Neural progenitor cell (in vitro differentiated cells): Measurements from ENCODE around the gene AIPL1. TPM values are rescaled to one million over a fixed set of nuclear protein-coding genes. Genes with fewer than 3 reads are reported as not detected.

Experiments used
- DNase-seq: peaks from one replicate; pipeline ENCODE4 v3.0.0-alpha.2; 2016; ENCODE audit warnings: low spot score
- H2AFZ ChIP-seq: fragments of 200-600 bp; sonication (generic); replicated peaks from 2 replicates; pipeline ENCODE4 v1.6.1; 2016; ENCODE audit warnings: antibody characterized with exemption
- H3F3A ChIP-seq: fragments of 200-600 bp; sonication (generic); 2 replicates; pipeline ENCODE4 v1.6.1; 2016; ENCODE audit warnings: antibody characterized with exemption, low read depth
- H3K27ac ChIP-seq: fragments of 200-600 bp; sonication (generic); 2 replicates; pipeline ENCODE4 v1.5.1; 2016; ENCODE audit warnings: mild to moderate bottlenecking
- H3K27me3 ChIP-seq: fragments of 200-600 bp; sonication (generic); 2 replicates; pipeline ENCODE4 v1.6.1; 2016; ENCODE audit warnings: mild to moderate bottlenecking, moderate library complexity
- H3K36me3 ChIP-seq: fragments of 200-600 bp; sonication (generic); 2 replicates; pipeline ENCODE4 v1.5.1; 2016
- H3K4me1 ChIP-seq: fragments of 200-600 bp; sonication (generic); 2 replicates; pipeline ENCODE4 v1.6.1; 2016; ENCODE audit warnings: mixed run types
- H3K4me2 ChIP-seq: fragments of 200-600 bp; sonication (generic); 2 replicates; pipeline ENCODE4 v1.6.1; 2016
- H3K4me3 ChIP-seq: fragments of 200-600 bp; sonication (generic); 2 replicates; pipeline ENCODE4 v1.5.1; 2016
- H3K79me2 ChIP-seq: fragments of 200-600 bp; sonication (generic); 2 replicates; pipeline ENCODE4 v1.6.1; 2016; ENCODE audit warnings: low read depth
- H3K9ac ChIP-seq: fragments of 200-600 bp; sonication (generic); 2 replicates; pipeline ENCODE4 v1.6.1; 2016
- H3K9me3 ChIP-seq: fragments of 200-600 bp; sonication (generic); 2 replicates; pipeline ENCODE4 v1.5.1; 2016; ENCODE audit warnings: low read depth
- H4K20me1 ChIP-seq: fragments of 200-600 bp; sonication (generic); 2 replicates; pipeline ENCODE4 v1.6.1; 2016; ENCODE audit warnings: low read depth
- H3K27ac Mint-ChIP-seq: 3 replicates; pipeline ENCODE4 v1.8.0; 2021; ENCODE audit warnings: mixed read lengths
- H3K27me3 Mint-ChIP-seq: 2 replicates; pipeline ENCODE4 v1.8.0; 2022; ENCODE audit warnings: low read depth, mild to moderate bottlenecking, inconsistent platforms, moderate library complexity, mixed read lengths; ENCODE audit not compliant: insufficient read depth
- H3K36me3 Mint-ChIP-seq: 3 replicates; pipeline ENCODE4 v1.8.0; 2021; ENCODE audit warnings: mixed read lengths
- H3K4me1 Mint-ChIP-seq: 3 replicates; pipeline ENCODE4 v1.8.0; 2021; ENCODE audit warnings: mixed read lengths
- H3K4me3 Mint-ChIP-seq: 3 replicates; pipeline ENCODE4 v1.8.0; 2021; ENCODE audit warnings: mild to moderate bottlenecking, moderate library complexity, mixed read lengths
- H3K9me3 Mint-ChIP-seq: 3 replicates; pipeline ENCODE4 v1.8.0; 2020; ENCODE audit warnings: mixed read lengths
- CTCF ChIP-seq: fragments of 200-600 bp; sonication (generic); IDR thresholded peaks from 2 replicates; pipeline ENCODE4 v1.5.1; 2017; ENCODE audit warnings: antibody characterized with exemption, mild to moderate bottlenecking
- EZH2 ChIP-seq: fragments of 200-600 bp; sonication (generic); IDR thresholded peaks from 2 replicates; pipeline ENCODE4 v1.6.1; 2017; ENCODE audit warnings: antibody characterized with exemption, mild to moderate bottlenecking, moderate library complexity
- EZH2phosphoT487 ChIP-seq: fragments of 200-600 bp; sonication (generic); IDR thresholded peaks from 2 replicates; pipeline ENCODE4 v1.6.1; 2017; ENCODE audit warnings: antibody characterized with exemption
- total RNA-seq: library from RNA; depleted of rRNA; stranded (reverse); fragments of >200 nt; gene quantifications from 2 replicates; pipeline ENCODE4 v1.2.3, GENCODE V29; 2015; ENCODE audit warnings: low replicate concordance

The AIPL1 gene
- total RNA-seq, 1 donor from 2014 or later = 0.37 TPM

GRCh38 chr17:6456914-6457687, 22.2 kb upstream of the AIPL1 start:
- Histone ChIP-seq H3K9ac (no peak overlapping the region), H3K27ac (no peak overlapping the region), H3K4me2 (no peak overlapping the region), H4K20me1 (no peaks in the 10 kb centered on the region), H2AFZ (no peak overlapping the region), H3K4me1 (peaks cover 61% of the 10 kb centered on the region), H3K4me3 (no peak overlapping the region), H3K9me3 (no peaks in the 10 kb centered on the region), H3K27me3 (no peaks in the 10 kb centered on the region), H3F3A (peaks cover 48% of the 10 kb centered on the region), H3K79me2 (no peaks in the 10 kb centered on the region), H3K36me3 (no peaks in the 10 kb centered on the region)
- Mint-ChIP-seq H3K9me3 (no peaks in the 10 kb centered on the region), H3K36me3 (no peaks in the 10 kb centered on the region), H3K27me3 (peaks cover 11% of the 10 kb centered on the region), H3K27ac (peak overlapping the region; percentile 30), H3K4me1 (peaks cover 58% of the 10 kb centered on the region), H3K4me3 (peak overlapping the region; percentile 59)
- TF ChIP-seq EZH2 (no peak), EZH2phosphoT487 (no peak), CTCF (no peak)
- no peak for DNase-seq

- Mint-ChIP-seq H3K36me3 (peaks cover under 1% of the 10 kb centered on the region), H3K27me3 (peaks cover 11% of the 10 kb centered on the region), H3K27ac (peak overlapping the region; percentile 77), H3K4me3 (no peak overlapping the region), H3K4me1 (peaks cover 55% of the 10 kb centered on the region), H3K9me3 (no peaks in the 10 kb centered on the region)
- Histone ChIP-seq H3K4me3 (no peak overlapping the region), H3K79me2 (no peaks in the 10 kb centered on the region), H3K4me1 (peaks cover 55% of the 10 kb centered on the region), H3K4me2 (no peak overlapping the region), H3F3A (peaks cover 49% of the 10 kb centered on the region), H3K9ac (no peak overlapping the region), H3K9me3 (no peaks in the 10 kb centered on the region), H3K27me3 (no peaks in the 10 kb centered on the region), H2AFZ (no peak overlapping the region), H3K27ac (no peak overlapping the region), H3K36me3 (no peaks in the 10 kb centered on the region), H4K20me1 (no peaks in the 10 kb centered on the region)
- TF ChIP-seq EZH2 (no peak), EZH2phosphoT487 (no peak), CTCF (no peak)
- DNase-seq = no peak
These were observed 21.4 kb upstream of the AIPL1 start for GRCh38 chr17:6456321-6456720.

- Histone ChIP-seq H3K4me2 (peak overlapping the region; percentile 77), H3K36me3 (no peaks in the 10 kb centered on the region), H3F3A (peaks cover 49% of the 10 kb centered on the region), H3K27me3 (no peaks in the 10 kb centered on the region), H2AFZ (peak overlapping the region; percentile 1), H4K20me1 (peaks cover 2% of the 10 kb centered on the region), H3K4me3 (peak overlapping the region; percentile 42), H3K9ac (no peak overlapping the region), H3K4me1 (peaks cover 45% of the 10 kb centered on the region), H3K79me2 (no peaks in the 10 kb centered on the region), H3K27ac (no peak overlapping the region), H3K9me3 (no peaks in the 10 kb centered on the region)
- H3K27me3 Mint-ChIP-seq = peaks cover 9% of the 10 kb centered on the region
- no peak overlapping the region for H3K27ac Mint-ChIP-seq
- H3K4me3 Mint-ChIP-seq = no peak overlapping the region
- peaks cover 4% of the 10 kb centered on the region for H3K36me3 Mint-ChIP-seq
- H3K9me3 Mint-ChIP-seq = no peaks in the 10 kb centered on the region
- no peak for TF ChIP-seq CTCF
- no peak for TF ChIP-seq EZH2
- TF ChIP-seq EZH2phosphoT487 = no peak
- H3K4me1 Mint-ChIP-seq = peaks cover 53% of the 10 kb centered on the region
- DNase-seq = peak; percentile 78
These were observed 20.4 kb upstream of the AIPL1 start for GRCh38 chr17:6455321-6455705.
